HEK293 (cell line): Measurements from ENCODE around the gene DUS3L.

Experiments used
- CTCF ChIA-PET: fragments of 350-600 bp; formaldehyde crosslinking; extraction: SDS; loops from one replicate; lab custom pipeline; 2021; ENCODE audit warnings: antibody characterized with exemption; lab: Yijun Ruan, JAX
- POLR2A ChIA-PET: fragments of 300-600 bp; formaldehyde crosslinking; extraction: SDS; loops from one replicate; lab custom pipeline; 2020; ENCODE audit warnings: antibody characterized with exemption, inconsistent platforms; lab: Yijun Ruan, JAX
- H3K27ac ChIP-seq: fragments of 200-500 bp; sonication (Bioruptor generic); 2 replicates; pipeline ENCODE4 v1.5.1; 2014; ENCODE audit warnings: low read depth, low read length, control low read depth, inconsistent platforms; ENCODE audit errors: extremely low read depth
- H3K36me3 ChIP-seq, 2 experiments: fragments of 200-500 bp in 1 of 2; sonication (Bioruptor generic) in 1 of 2; 1 replicate in 1 of 2; 2 replicates in 1 of 2; pipeline ENCODE4 v1.5.1; 2014 to 2017; ENCODE audit warnings: inconsistent platforms in 2 of 2, low read length in 2 of 2; ENCODE audit not compliant: control insufficient read depth in 2 of 2, insufficient read depth in 1 of 2
- H3K4me1 ChIP-seq: fragments of 200-500 bp; sonication (Bioruptor generic); 2 replicates; pipeline ENCODE4 v1.5.1; 2014; ENCODE audit warnings: mild to moderate bottlenecking, low read length, inconsistent platforms; ENCODE audit not compliant: control insufficient read depth, insufficient read depth
- H3K4me3 ChIP-seq: 2 replicates; pipeline ENCODE4 v1.5.1; 2011; ENCODE audit warnings: low read depth, mild to moderate bottlenecking, control low read depth, low read length, moderate library complexity
- H3K9me3 ChIP-seq: fragments of 200-500 bp; sonication (Bioruptor generic); 2 replicates; pipeline ENCODE4 v1.5.1; 2014; ENCODE audit warnings: low read depth, low read length, inconsistent platforms; ENCODE audit not compliant: control insufficient read depth, insufficient read depth
- IKZF3 ChIP-seq: fragments of 450-650 bp; IDR thresholded peaks from 2 replicates; pipeline ENCODE4 v1.5.0; 2018; ENCODE audit warnings: missing biosample characterization, mild to moderate bottlenecking, missing genetic modification characterization, moderate library complexity
- KLF16 ChIP-seq: fragments of 450-650 bp; formaldehyde crosslinking; IDR thresholded peaks from 2 replicates; pipeline ENCODE4 v1.5.1; 2017; ENCODE audit warnings: missing biosample characterization, missing genetic modification characterization
- KLF8 ChIP-seq: fragments of 450-650 bp; formaldehyde crosslinking; IDR thresholded peaks from 2 replicates; pipeline ENCODE4 v1.5.1; 2016; ENCODE audit warnings: missing biosample characterization, missing genetic modification characterization
- SP2 ChIP-seq: fragments of 450-650 bp; formaldehyde crosslinking; IDR thresholded peaks from 2 replicates; pipeline ENCODE4 v1.5.1; 2016; ENCODE audit warnings: missing biosample characterization, missing genetic modification characterization
- TRIM28 ChIP-seq: IDR thresholded peaks from 2 replicates; pipeline ENCODE4 v1.6.1; 2011; ENCODE audit warnings: low read length, control low read depth, borderline replicate concordance
- ZBTB48 ChIP-seq: fragments of 450-650 bp; formaldehyde crosslinking; IDR thresholded peaks from 2 replicates; pipeline ENCODE4 v1.5.1; 2016; ENCODE audit warnings: missing biosample characterization, missing genetic modification characterization
- ZBTB8A ChIP-seq: fragments of 450-650 bp; formaldehyde crosslinking; IDR thresholded peaks from 2 replicates; pipeline ENCODE4 v1.5.1; 2016; ENCODE audit warnings: missing biosample characterization, missing genetic modification characterization
- ZFP37 ChIP-seq: fragments of 450-650 bp; formaldehyde crosslinking; IDR thresholded peaks from 2 replicates; pipeline ENCODE4 v1.5.1; 2016; ENCODE audit warnings: missing biosample characterization, missing genetic modification characterization
- ZNF174 ChIP-seq: fragments of 450-650 bp; formaldehyde crosslinking; IDR thresholded peaks from 2 replicates; pipeline ENCODE4 v1.5.0; 2017; ENCODE audit warnings: missing biosample characterization, mild to moderate bottlenecking, missing genetic modification characterization
- ZNF2 ChIP-seq: fragments of 450-650 bp; formaldehyde crosslinking; IDR thresholded peaks from 2 replicates; pipeline ENCODE4 v1.5.1; 2016; ENCODE audit warnings: missing biosample characterization, missing genetic modification characterization
- ZNF274 ChIP-seq, 2 experiments: fragments of 200-500 bp in 1 of 2; fragments of 450-650 bp in 1 of 2; sonication (Bioruptor generic) in 1 of 2; formaldehyde crosslinking in 1 of 2; IDR thresholded peaks; 2 replicates each; pipeline versions ENCODE4 v1.5.1 to v1.6.1; 2014 to 2016; ENCODE audit warnings: borderline replicate concordance in 1 of 2, inconsistent platforms in 1 of 2, low read length in 1 of 2, missing biosample characterization in 1 of 2, missing genetic modification characterization in 1 of 2
- ZNF324 ChIP-seq: fragments of 450-650 bp; formaldehyde crosslinking; IDR thresholded peaks from 2 replicates; pipeline ENCODE4 v1.5.1; 2016; ENCODE audit warnings: missing biosample characterization, missing genetic modification characterization
- ZNF335 ChIP-seq: fragments of 450-650 bp; formaldehyde crosslinking; conservative IDR thresholded peaks from 2 replicates; pipeline ENCODE4 v1.5.1; 2016; ENCODE audit warnings: missing biosample characterization, missing genetic modification characterization
- ZNF341 ChIP-seq: fragments of 450-650 bp; formaldehyde crosslinking; IDR thresholded peaks from 2 replicates; pipeline ENCODE4; 2016; ENCODE audit warnings: low read depth, missing biosample characterization, missing genetic modification characterization
- ZNF37A ChIP-seq: fragments of 450-650 bp; IDR thresholded peaks from 2 replicates; pipeline ENCODE4 v1.5.1; 2018; ENCODE audit warnings: missing biosample characterization, missing genetic modification characterization
- ZNF473 ChIP-seq: fragments of 450-650 bp; formaldehyde crosslinking; IDR thresholded peaks from 2 replicates; pipeline ENCODE4 v1.5.1; 2017; ENCODE audit warnings: missing biosample characterization, missing genetic modification characterization
- ZNF514 ChIP-seq: fragments of 450-650 bp; formaldehyde crosslinking; IDR thresholded peaks from 2 replicates; pipeline ENCODE4 v1.5.1; 2016; ENCODE audit warnings: missing biosample characterization, missing genetic modification characterization
- ZNF530 ChIP-seq: fragments of 450-650 bp; formaldehyde crosslinking; IDR thresholded peaks from 2 replicates; pipeline ENCODE4 v1.5.1; 2016; ENCODE audit warnings: low read depth, missing biosample characterization, missing genetic modification characterization
- ZNF558 ChIP-seq: fragments of 450-650 bp; formaldehyde crosslinking; IDR thresholded peaks from 2 replicates; pipeline ENCODE4 v1.5.1; 2016; ENCODE audit warnings: missing biosample characterization, missing genetic modification characterization
- ZNF600 ChIP-seq: fragments of 450-650 bp; formaldehyde crosslinking; IDR thresholded peaks from 2 replicates; pipeline ENCODE4 v1.5.1; 2016; ENCODE audit warnings: missing biosample characterization, missing genetic modification characterization
- ZNF610 ChIP-seq: fragments of 450-650 bp; formaldehyde crosslinking; IDR thresholded peaks from 2 replicates; pipeline ENCODE4 v1.5.1; 2016; ENCODE audit warnings: missing biosample characterization, missing genetic modification characterization, borderline replicate concordance
- ZNF623 ChIP-seq: fragments of 450-650 bp; formaldehyde crosslinking; IDR thresholded peaks from 2 replicates; pipeline ENCODE4 v1.5.1; 2016; ENCODE audit warnings: missing biosample characterization, missing genetic modification characterization
- ZNF658 ChIP-seq: fragments of 450-650 bp; formaldehyde crosslinking; IDR thresholded peaks from 2 replicates; pipeline ENCODE4; 2016; ENCODE audit warnings: missing biosample characterization, missing genetic modification characterization
- ZNF768 ChIP-seq: fragments of 450-650 bp; formaldehyde crosslinking; IDR thresholded peaks from 2 replicates; pipeline ENCODE4 v1.5.1; 2018; ENCODE audit warnings: missing biosample characterization, mild to moderate bottlenecking, missing genetic modification characterization
- ZNF843 ChIP-seq: fragments of 450-650 bp; formaldehyde crosslinking; IDR thresholded peaks from 2 replicates; pipeline ENCODE4 v1.5.1; 2016; ENCODE audit warnings: missing biosample characterization, missing genetic modification characterization
- TF ChIP-seq, protein P1 (sequence below): fragments of 450-650 bp; formaldehyde crosslinking; IDR thresholded peaks from 2 replicates; pipeline ENCODE4 v1.5.1; 2016; ENCODE audit warnings: missing biosample characterization, missing genetic modification characterization
- TF ChIP-seq, protein P2 (sequence below): fragments of 450-650 bp; formaldehyde crosslinking; IDR thresholded peaks from 2 replicates; pipeline ENCODE4 v1.5.1; 2016; ENCODE audit warnings: missing biosample characterization, missing genetic modification characterization
- TF ChIP-seq, protein P3 (sequence below): fragments of 450-650 bp; formaldehyde crosslinking; IDR thresholded peaks from 2 replicates; pipeline ENCODE4 v1.5.1; 2016; ENCODE audit warnings: missing biosample characterization, missing genetic modification characterization
- TF ChIP-seq, protein P4 (sequence below): fragments of 450-650 bp; formaldehyde crosslinking; IDR thresholded peaks from 2 replicates; pipeline ENCODE4 v1.5.1; 2016; ENCODE audit warnings: missing biosample characterization, missing genetic modification characterization
- TF ChIP-seq, protein P5 (sequence below): fragments of 450-650 bp; formaldehyde crosslinking; IDR thresholded peaks from 2 replicates; pipeline ENCODE4 v1.5.1; 2016; ENCODE audit warnings: missing biosample characterization, missing genetic modification characterization

DUS3L gene

DNA sequence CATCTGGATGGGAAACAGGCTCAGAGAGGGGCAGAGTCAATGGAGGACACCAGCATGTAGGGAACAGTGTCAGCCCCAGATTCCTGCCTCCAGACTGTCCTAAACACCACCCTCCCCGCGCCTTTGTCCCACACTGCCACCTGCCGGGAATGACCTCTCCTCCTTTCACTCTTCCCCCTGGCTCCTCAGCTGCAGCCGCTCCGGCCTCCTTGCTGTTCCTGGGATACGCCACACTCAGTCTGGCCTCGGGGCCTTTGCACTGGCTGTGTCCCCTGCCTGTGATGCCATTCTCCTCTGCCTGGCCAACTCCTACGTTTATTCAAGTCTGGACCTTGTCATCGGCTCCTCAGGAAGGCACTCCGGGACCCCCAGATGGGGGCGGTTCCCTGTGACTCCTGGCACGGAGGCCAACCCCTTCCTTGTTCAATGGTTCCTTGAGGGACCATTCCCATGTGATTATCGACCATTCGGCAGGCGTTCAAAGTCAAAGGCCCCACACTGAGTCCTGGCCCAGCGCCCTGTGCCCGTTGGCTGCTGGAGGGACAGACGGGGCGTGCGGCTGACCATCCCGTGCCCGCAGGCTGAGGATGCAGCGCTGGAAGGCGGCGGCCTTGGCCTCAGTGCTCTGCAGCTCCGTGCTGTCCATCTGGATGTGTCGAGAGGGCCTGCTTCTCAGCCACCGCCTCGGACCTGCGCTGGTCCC, 32.8 kb upstream of the DUS3L start:
- TF ChIP-seq KLF8: 0 out of 2 replicates have a peak, but pooled peaks have one; percentile 23
- TF ChIP-seq, protein P1, sequence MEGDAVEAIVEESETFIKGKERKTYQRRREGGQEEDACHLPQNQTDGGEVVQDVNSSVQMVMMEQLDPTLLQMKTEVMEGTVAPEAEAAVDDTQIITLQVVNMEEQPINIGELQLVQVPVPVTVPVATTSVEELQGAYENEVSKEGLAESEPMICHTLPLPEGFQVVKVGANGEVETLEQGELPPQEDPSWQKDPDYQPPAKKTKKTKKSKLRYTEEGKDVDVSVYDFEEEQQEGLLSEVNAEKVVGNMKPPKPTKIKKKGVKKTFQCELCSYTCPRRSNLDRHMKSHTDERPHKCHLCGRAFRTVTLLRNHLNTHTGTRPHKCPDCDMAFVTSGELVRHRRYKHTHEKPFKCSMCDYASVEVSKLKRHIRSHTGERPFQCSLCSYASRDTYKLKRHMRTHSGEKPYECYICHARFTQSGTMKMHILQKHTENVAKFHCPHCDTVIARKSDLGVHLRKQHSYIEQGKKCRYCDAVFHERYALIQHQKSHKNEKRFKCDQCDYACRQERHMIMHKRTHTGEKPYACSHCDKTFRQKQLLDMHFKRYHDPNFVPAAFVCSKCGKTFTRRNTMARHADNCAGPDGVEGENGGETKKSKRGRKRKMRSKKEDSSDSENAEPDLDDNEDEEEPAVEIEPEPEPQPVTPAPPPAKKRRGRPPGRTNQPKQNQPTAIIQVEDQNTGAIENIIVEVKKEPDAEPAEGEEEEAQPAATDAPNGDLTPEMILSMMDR (tag by site-specific recombination): peak; percentile 87
- TF ChIP-seq ZNF768 (tag by site-specific recombination): peak; percentile 83; the same call in 1 of the 2 replicates
- 0 out of 2 replicates have a peak, but pooled peaks have one; percentile 23 for TF ChIP-seq ZNF335
- TF ChIP-seq, protein P2, sequence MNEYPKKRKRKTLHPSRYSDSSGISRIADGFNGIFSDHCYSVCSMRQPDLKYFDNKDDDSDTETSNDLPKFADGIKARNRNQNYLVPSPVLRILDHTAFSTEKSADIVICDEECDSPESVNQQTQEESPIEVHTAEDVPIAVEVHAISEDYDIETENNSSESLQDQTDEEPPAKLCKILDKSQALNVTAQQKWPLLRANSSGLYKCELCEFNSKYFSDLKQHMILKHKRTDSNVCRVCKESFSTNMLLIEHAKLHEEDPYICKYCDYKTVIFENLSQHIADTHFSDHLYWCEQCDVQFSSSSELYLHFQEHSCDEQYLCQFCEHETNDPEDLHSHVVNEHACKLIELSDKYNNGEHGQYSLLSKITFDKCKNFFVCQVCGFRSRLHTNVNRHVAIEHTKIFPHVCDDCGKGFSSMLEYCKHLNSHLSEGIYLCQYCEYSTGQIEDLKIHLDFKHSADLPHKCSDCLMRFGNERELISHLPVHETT: no peak
- TF ChIP-seq ZNF274 (IDR thresholded peaks at IDR 0.05; ENCODE audit: low read length): no peak
- TF ChIP-seq ZNF274 (tag by site-specific recombination; IDR thresholded peaks at IDR 0.05; ENCODE audit: borderline replicate concordance): no peak
- no peak for TF ChIP-seq ZNF37A (tag by site-specific recombination)
- TF ChIP-seq ZNF658 (tag by site-specific recombination): no peak
- TF ChIP-seq ZNF600 (tag by site-specific recombination): peak; percentile 93
- TF ChIP-seq ZNF623 (tag by site-specific recombination): peak; percentile 98
- TF ChIP-seq ZNF324: no peak
- TF ChIP-seq, protein P3, sequence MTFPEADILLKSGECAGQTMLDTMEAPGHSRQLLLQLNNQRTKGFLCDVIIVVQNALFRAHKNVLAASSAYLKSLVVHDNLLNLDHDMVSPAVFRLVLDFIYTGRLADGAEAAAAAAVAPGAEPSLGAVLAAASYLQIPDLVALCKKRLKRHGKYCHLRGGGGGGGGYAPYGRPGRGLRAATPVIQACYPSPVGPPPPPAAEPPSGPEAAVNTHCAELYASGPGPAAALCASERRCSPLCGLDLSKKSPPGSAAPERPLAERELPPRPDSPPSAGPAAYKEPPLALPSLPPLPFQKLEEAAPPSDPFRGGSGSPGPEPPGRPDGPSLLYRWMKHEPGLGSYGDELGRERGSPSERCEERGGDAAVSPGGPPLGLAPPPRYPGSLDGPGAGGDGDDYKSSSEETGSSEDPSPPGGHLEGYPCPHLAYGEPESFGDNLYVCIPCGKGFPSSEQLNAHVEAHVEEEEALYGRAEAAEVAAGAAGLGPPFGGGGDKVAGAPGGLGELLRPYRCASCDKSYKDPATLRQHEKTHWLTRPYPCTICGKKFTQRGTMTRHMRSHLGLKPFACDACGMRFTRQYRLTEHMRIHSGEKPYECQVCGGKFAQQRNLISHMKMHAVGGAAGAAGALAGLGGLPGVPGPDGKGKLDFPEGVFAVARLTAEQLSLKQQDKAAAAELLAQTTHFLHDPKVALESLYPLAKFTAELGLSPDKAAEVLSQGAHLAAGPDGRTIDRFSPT (tag by site-specific recombination): peak; percentile 29; the same call in 1 of the 2 replicates
- TF ChIP-seq ZNF514 (tag by site-specific recombination): no peak
- TF ChIP-seq ZNF558: no peak
- peak; percentile 87 for TF ChIP-seq ZNF2
- peak; percentile 72 for TF ChIP-seq IKZF3 (tag by site-specific recombination)
- no peak for TF ChIP-seq ZBTB48
- TF ChIP-seq KLF16 (tag by site-specific recombination): peak; percentile 56; the same call in 1 of the 2 replicates
- TF ChIP-seq SP2 (tag by site-specific recombination): 0 out of 2 replicates have a peak, but pooled peaks have one; percentile 10
- TF ChIP-seq TRIM28: 0 out of 2 replicates have a peak, but pooled peaks have one; percentile 36
- TF ChIP-seq, protein P4, sequence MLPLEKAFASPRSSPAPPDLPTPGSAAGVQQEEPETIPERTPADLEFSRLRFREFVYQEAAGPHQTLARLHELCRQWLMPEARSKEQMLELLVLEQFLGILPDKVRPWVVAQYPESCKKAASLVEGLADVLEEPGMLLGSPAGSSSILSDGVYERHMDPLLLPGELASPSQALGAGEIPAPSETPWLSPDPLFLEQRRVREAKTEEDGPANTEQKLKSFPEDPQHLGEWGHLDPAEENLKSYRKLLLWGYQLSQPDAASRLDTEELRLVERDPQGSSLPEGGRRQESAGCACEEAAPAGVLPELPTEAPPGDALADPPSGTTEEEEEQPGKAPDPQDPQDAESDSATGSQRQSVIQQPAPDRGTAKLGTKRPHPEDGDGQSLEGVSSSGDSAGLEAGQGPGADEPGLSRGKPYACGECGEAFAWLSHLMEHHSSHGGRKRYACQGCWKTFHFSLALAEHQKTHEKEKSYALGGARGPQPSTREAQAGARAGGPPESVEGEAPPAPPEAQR (tag by site-specific recombination): no peak
- TF ChIP-seq ZBTB8A: no peak
- no peak for TF ChIP-seq ZNF174 (tag by site-specific recombination)
- no peak for TF ChIP-seq ZNF473 (tag by site-specific recombination)
- no peak for TF ChIP-seq ZFP37
- TF ChIP-seq, protein P5, sequence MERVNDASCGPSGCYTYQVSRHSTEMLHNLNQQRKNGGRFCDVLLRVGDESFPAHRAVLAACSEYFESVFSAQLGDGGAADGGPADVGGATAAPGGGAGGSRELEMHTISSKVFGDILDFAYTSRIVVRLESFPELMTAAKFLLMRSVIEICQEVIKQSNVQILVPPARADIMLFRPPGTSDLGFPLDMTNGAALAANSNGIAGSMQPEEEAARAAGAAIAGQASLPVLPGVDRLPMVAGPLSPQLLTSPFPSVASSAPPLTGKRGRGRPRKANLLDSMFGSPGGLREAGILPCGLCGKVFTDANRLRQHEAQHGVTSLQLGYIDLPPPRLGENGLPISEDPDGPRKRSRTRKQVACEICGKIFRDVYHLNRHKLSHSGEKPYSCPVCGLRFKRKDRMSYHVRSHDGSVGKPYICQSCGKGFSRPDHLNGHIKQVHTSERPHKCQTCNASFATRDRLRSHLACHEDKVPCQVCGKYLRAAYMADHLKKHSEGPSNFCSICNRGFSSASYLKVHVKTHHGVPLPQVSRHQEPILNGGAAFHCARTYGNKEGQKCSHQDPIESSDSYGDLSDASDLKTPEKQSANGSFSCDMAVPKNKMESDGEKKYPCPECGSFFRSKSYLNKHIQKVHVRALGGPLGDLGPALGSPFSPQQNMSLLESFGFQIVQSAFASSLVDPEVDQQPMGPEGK (tag by site-specific recombination): 0 out of 2 replicates have a peak, but pooled peaks have one; percentile 25
- TF ChIP-seq ZNF341 (tag by site-specific recombination): peak; percentile 77
- TF ChIP-seq ZNF610 (tag by site-specific recombination): peak; percentile 59; the same call in 1 of the 2 replicates
- no peak for TF ChIP-seq ZNF843 (tag by site-specific recombination)
- TF ChIP-seq ZNF530: no peak
- ChIA-PET CTCF (interaction anchor here (0.6 to 5.6 kb wide), 9 partner anchors 12 to 160 kb away, joined by 3 to 44 read pairs (median 4); partner anchors contain the start of gene NRTN), POLR2A (interaction anchor here (1.9 kb wide), 1 partner anchor 20 kb away, joined by 5 read pairs; the partner anchor contains the start of gene NRTN)

More for the DNA sequence above, 32.8 kb upstream of the DUS3L start:
- no peaks in the 10 kb centered on the region for H3K36me3 ChIP-seq
- H3K9me3 ChIP-seq: no peaks in the 10 kb centered on the region
- H3K4me1 ChIP-seq: peaks cover 6% of the 10 kb centered on the region
- H3K4me3 ChIP-seq: no peak overlapping the region
- no peak overlapping the region for H3K27ac ChIP-seq
